OCI-LY3 (cell line): ENCODE data around the gene APOA4.
A peak's percentile ranks its signal among the peaks of the same experiment; 100 is the strongest.

Source experiments
- H2AFZ ChIP-seq: fragments of 200-600, 300-600 bp; shearing (Covaris generic); 2 replicates; pipeline ENCODE4 v1.6.0; 2014; ENCODE audit warnings: antibody characterized with exemption, low read depth, low read length
- H3K27ac ChIP-seq: fragments of 200-600, 300-600 bp; sonication (generic); 2 replicates; pipeline ENCODE4 v1.5.1; 2014; ENCODE audit warnings: mild to moderate bottlenecking, low read length, moderate library complexity, mixed read lengths
- H3K27me3 ChIP-seq: fragments of 200-600, 300-600 bp; sonication (generic); 2 replicates; pipeline ENCODE4 v1.6.1; 2014; ENCODE audit warnings: low read depth, low read length, mixed read lengths
- H3K36me3 ChIP-seq: fragments of 200-600, 300-600 bp; sonication (generic); replicated peaks from 2 replicates; pipeline ENCODE3; 2014; ENCODE audit warnings: low read depth, low read length, mixed read lengths
- H3K4me1 ChIP-seq: fragments of 300-600, 200-600 bp; sonication (generic); 2 replicates; pipeline ENCODE4 v1.6.1; 2014; ENCODE audit warnings: low read length, mixed read lengths
- H3K4me2 ChIP-seq: fragments of 200-600, 300-600 bp; sonication (generic); 2 replicates; pipeline ENCODE4 v1.6.1; 2014; ENCODE audit warnings: low read length, mixed read lengths
- H3K4me3 ChIP-seq: fragments of 300-600, 200-600 bp; sonication (generic); 2 replicates; pipeline ENCODE4 v1.5.1; 2014; ENCODE audit warnings: antibody characterized with exemption, mild to moderate bottlenecking, low read length, moderate library complexity
- H3K79me2 ChIP-seq: fragments of 300-600, 200-600 bp; shearing (Covaris generic); 2 replicates; pipeline ENCODE4 v1.6.1; 2014; ENCODE audit warnings: mild to moderate bottlenecking, low read length, mixed read lengths
- H3K9ac ChIP-seq: fragments of 300-600, 200-600 bp; shearing (Covaris generic); 2 replicates; pipeline ENCODE4 v1.6.0; 2014; ENCODE audit warnings: mild to moderate bottlenecking, low read length, moderate library complexity
- H3K9me3 ChIP-seq: fragments of 200-600, 300-600 bp; shearing (Covaris generic); 2 replicates; pipeline ENCODE4 v1.6.1; 2014; ENCODE audit warnings: low read length, mixed read lengths; ENCODE audit not compliant: insufficient read depth
- H4K20me1 ChIP-seq: fragments of 200-600, 300-600 bp; sonication (generic); 2 replicates; pipeline ENCODE4 v1.6.1; 2016; ENCODE audit warnings: low read length, mixed read lengths; ENCODE audit not compliant: insufficient read depth
- CTCF ChIP-seq: fragments of 200-600, 300-600 bp; sonication (generic); IDR thresholded peaks from 2 replicates; pipeline ENCODE4 v1.5.1; 2014; ENCODE audit warnings: antibody characterized with exemption, low read length, low read depth
- EZH2phosphoT487 ChIP-seq: fragments of 200-600 bp; shearing (Covaris generic); IDR thresholded peaks from 2 replicates; pipeline ENCODE4 v1.6.1; 2018; ENCODE audit warnings: antibody characterized with exemption, mixed run types, low read depth

Gene APOA4

GRCh38 chr11:116788534-116788933 lies 34.6 kb downstream of the APOA4 start:
- H3K27ac ChIP-seq = no peak overlapping the region

DNA sequence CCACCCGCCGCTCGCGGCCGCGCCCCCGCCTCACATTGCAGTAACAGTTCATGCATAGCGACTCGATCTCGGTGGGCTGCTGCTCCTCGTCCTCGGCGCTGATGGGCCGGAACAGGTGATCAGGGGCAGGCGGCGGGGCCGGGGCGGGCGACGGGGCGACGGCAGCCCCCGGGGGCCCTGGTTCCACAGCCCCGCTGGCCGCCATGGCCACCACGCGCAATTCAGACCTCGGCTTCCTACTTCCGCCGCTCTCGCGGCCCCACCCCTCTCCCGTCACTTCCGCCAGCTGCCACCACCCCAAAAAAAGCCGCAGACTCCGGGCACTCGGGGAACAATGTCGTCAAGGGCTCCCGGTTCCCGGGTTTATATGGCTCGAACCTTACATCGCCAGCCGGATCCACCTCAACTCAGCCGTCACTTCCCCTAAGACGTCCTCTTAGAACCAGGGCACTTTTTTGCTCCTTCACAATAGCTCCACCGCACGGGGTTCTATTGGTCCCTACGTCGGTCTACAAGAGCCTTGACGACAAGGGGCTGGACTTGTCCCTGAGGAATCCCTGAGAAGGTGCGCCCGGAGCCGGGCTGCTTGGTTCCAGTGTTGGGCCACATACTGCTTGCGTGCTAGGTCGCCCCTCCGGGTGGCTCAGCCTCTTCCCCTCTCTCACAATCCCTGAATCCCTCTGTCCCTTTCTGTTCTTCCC lies 35.2 kb downstream of the APOA4 start, which contains the start of gene ZPR1:
Gene ZPR1 (minus strand): TSS at position 238 of the 701 bp plus-strand sequence. CDS start 33 bp downstream, at position 205.
- H2AFZ ChIP-seq = peak within 1 kb of the TSS; percentile 79
- H3K9ac ChIP-seq = peak within 1 kb of the TSS; percentile 77
- H3K79me2 ChIP-seq = peaks cover 13% of the 10 kb centered on the region
- H3K4me3 ChIP-seq = peak within 1 kb of the TSS; percentile 84
- peaks cover 14% of the 10 kb centered on the region for H3K4me1 ChIP-seq
- no peaks in the 10 kb centered on the region for H4K20me1 ChIP-seq
- peaks cover 28% of the 10 kb centered on the region for H3K36me3 ChIP-seq
- H3K27ac ChIP-seq = no peak within 1 kb of the TSS
- no peaks in the 10 kb centered on the region for H3K9me3 ChIP-seq
- no peak for TF ChIP-seq CTCF
- TF ChIP-seq EZH2phosphoT487 = no peak
- no peaks in the 10 kb centered on the region for H3K27me3 ChIP-seq
- peak within 1 kb of the TSS; percentile 95 for H3K4me2 ChIP-seq

More at GRCh38 chr11:116788534-116788933, 34.6 kb downstream of the APOA4 start:
- Histone ChIP-seq H3K4me1 (peaks cover 14% of the 10 kb centered on the region), H3K4me3 (peak overlapping the region; percentile 84), H3K36me3 (peaks cover 22% of the 10 kb centered on the region), H3K27me3 (no peaks in the 10 kb centered on the region), H3K9me3 (no peaks in the 10 kb centered on the region), H2AFZ (peak overlapping the region; percentile 79), H3K4me2 (peak overlapping the region; percentile 95), H3K79me2 (peaks cover 13% of the 10 kb centered on the region), H4K20me1 (no peaks in the 10 kb centered on the region), H3K9ac (peak overlapping the region; percentile 77)
- no peak for TF ChIP-seq CTCF
- no peak for TF ChIP-seq EZH2phosphoT487

- Histone ChIP-seq H3K27ac (no peak overlapping the region), H3K27me3 (no peaks in the 10 kb centered on the region), H3K4me1 (peaks cover 14% of the 10 kb centered on the region), H3K9ac (peak overlapping the region; percentile 77), H4K20me1 (no peaks in the 10 kb centered on the region), H2AFZ (peak overlapping the region; percentile 79; the same call in 1 of the 2 replicates), H3K79me2 (peaks cover 13% of the 10 kb centered on the region), H3K4me3 (peak overlapping the region; percentile 84), H3K36me3 (peaks cover 32% of the 10 kb centered on the region), H3K9me3 (no peaks in the 10 kb centered on the region), H3K4me2 (peak overlapping the region; percentile 86)
- no peak for TF ChIP-seq EZH2phosphoT487
These were observed 35.7 kb downstream of the APOA4 start for GRCh38 chr11:116787436-116787785.

- Histone ChIP-seq H3K4me2 (peak overlapping the region; percentile 86), H4K20me1 (no peaks in the 10 kb centered on the region), H3K9ac (peak overlapping the region; percentile 77), H3K9me3 (no peaks in the 10 kb centered on the region), H3K36me3 (peaks cover 37% of the 10 kb centered on the region), H3K4me1 (peaks cover 14% of the 10 kb centered on the region), H2AFZ (no peak overlapping the region), H3K27ac (no peak overlapping the region), H3K27me3 (no peaks in the 10 kb centered on the region), H3K4me3 (peak overlapping the region; percentile 84), H3K79me2 (peaks cover 13% of the 10 kb centered on the region)
- TF ChIP-seq EZH2phosphoT487 = no peak
- TF ChIP-seq CTCF = no peak
These were observed 36.1 kb downstream of the APOA4 start for GRCh38 chr11:116786966-116787365.
